ENCODE data around the gene EIF4B. TPM values are rescaled to one million over a fixed set of nuclear protein-coding genes. Genes with fewer than 3 reads are reported as not detected.

The EIF4B gene, protein sequence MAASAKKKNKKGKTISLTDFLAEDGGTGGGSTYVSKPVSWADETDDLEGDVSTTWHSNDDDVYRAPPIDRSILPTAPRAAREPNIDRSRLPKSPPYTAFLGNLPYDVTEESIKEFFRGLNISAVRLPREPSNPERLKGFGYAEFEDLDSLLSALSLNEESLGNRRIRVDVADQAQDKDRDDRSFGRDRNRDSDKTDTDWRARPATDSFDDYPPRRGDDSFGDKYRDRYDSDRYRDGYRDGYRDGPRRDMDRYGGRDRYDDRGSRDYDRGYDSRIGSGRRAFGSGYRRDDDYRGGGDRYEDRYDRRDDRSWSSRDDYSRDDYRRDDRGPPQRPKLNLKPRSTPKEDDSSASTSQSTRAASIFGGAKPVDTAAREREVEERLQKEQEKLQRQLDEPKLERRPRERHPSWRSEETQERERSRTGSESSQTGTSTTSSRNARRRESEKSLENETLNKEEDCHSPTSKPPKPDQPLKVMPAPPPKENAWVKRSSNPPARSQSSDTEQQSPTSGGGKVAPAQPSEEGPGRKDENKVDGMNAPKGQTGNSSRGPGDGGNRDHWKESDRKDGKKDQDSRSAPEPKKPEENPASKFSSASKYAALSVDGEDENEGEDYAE
- total RNA-seq: 181 TPM

DNA sequence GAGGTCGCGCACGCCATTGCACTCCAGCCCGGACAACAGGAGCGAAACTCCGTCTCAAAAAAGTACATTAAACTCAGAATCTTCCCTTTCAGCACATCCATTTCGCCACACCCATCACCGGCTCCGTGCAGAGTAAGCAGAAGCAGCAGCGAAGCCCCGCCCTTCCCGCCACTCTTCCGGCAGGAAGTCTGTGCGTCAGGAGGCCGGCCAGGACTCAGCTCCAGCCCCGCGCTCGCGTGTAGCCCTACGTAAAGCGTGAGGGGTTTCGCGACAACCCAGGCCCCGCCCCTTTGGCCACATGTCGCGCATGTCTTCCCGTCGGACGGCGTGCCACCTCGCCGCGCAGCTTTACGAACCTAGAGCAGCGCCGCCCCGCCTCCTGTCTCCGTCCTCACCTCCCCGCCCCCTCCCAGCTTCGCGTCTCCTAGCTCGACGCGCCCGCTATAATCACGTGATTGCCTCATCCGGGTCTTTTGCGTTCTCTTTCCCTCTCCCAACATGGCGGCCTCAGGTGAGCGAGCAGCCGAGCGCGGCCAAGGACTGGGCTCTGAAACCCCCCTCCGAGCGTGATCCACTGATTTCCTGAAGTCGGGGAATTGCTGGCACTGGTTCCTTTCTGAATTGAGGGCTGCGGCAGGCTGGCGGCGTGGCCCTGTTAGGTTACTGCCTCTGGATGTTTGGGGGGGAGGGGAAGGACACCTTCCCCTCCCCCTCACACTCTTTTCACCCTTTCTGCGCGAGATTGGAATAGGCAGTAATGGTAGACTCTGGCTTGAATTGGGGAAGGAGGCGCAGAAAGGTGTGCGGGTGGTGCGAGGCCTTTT, at the start of gene EIF4B:
Gene EIF4B (plus strand): TSS at position 471 of the 824 bp plus-strand sequence. CDS start 28 bp downstream, at position 499.
- intact Hi-C loops (cut with DNase I): loop anchor here (1.0 to 10.0 kb wide), 3 partner anchors 73 to 981 kb away; partner anchors contain the start of gene SPRYD3
- peak within 1 kb of the TSS; percentile 79 to 87 for H3K27ac ChIP-seq

DNA sequence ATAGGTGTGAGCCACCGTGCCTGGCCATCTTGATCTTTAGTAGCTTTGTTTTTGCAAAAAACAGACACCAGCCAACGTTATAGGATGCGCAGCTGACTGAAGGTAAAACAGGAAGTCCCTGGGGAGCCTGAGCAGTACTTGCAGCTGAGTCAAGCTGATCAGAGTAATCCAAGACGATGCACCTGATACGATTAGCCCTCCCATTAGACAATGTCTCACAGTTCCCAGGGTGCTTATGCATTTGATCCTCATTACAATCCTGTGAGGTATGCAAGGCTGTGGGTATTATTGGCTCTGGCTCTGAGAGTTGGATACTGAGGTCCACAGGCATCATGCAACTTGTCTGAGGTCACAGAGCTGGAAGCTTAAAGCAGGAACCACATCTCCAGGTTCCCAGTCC, 49.3 kb upstream of the EIF4B start:
- Histone ChIP-seq H3K27me3 (no peaks in the 10 kb centered on the region), H3K36me3 (no peaks in the 10 kb centered on the region), H3K4me1 (no peaks in the 10 kb centered on the region), H3K27ac (no peak overlapping the region), H3K9me3 (no peaks in the 10 kb centered on the region), H3K4me3 (no peak overlapping the region)
- TF ChIP-seq, protein P1, sequence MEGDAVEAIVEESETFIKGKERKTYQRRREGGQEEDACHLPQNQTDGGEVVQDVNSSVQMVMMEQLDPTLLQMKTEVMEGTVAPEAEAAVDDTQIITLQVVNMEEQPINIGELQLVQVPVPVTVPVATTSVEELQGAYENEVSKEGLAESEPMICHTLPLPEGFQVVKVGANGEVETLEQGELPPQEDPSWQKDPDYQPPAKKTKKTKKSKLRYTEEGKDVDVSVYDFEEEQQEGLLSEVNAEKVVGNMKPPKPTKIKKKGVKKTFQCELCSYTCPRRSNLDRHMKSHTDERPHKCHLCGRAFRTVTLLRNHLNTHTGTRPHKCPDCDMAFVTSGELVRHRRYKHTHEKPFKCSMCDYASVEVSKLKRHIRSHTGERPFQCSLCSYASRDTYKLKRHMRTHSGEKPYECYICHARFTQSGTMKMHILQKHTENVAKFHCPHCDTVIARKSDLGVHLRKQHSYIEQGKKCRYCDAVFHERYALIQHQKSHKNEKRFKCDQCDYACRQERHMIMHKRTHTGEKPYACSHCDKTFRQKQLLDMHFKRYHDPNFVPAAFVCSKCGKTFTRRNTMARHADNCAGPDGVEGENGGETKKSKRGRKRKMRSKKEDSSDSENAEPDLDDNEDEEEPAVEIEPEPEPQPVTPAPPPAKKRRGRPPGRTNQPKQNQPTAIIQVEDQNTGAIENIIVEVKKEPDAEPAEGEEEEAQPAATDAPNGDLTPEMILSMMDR (IDR thresholded peaks at IDR 0.05): no peak
- intact Hi-C loops (cut with DNase I): no loop called here
- no peak for DNase-seq (ENCODE audit: low spot score in 2 of 2)

More for the DNA sequence above, at the start of gene EIF4B:
- peak; percentile 98 to 100 for DNase-seq (ENCODE audit: low spot score in 2 of 2)
- TF ChIP-seq, protein P1 (IDR thresholded peaks at IDR 0.05): no peak
- Histone ChIP-seq H3K4me1 (peaks cover 14 to 28% of the 10 kb centered on the region in 2 donors), H3K4me3 (peak within 1 kb of the TSS; percentile 84 to 89), H3K9me3 (no peaks in the 10 kb centered on the region), H3K36me3 (no peaks in the 10 kb centered on the region), H3K27me3 (no peaks in the 10 kb centered on the region)

DNA sequence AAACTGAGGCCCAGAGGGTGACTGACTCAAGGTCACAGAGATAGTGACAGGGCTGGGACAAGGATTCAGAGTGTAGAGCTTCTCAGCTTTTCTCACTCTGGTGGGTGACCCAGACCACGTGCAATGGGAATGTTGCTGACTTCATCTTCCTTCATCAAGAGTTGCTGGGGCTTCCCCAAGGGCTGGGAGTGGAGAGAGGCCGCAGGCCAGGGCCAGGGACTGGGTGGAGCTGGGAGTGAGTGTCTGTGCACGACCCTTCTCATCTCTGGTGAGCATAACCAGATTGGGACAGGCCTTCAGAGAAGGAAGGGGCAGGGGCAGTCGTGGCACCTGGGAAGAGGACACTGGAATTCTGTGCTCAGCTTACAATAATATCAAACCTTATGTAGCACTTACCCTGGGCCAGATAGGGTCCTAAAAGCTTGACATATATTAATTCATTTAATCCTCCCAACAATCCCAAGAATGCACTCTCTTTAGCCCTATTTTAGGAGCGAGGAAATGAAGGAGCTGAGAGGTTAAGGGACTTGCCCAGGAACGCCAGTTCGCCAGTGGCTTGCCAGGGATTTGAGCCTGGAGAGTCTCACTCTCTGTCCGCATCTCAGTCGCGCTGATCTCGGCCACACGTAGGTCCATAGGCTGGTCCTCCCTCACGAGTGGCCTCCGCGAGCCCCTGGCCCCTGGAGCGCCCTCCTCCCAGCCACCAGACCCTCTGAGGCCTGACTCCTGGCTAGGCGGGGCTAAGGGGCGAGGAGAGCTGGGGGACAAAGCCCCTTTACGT, 41.5 kb upstream of the EIF4B start:
- Histone ChIP-seq H3K4me1 (no peaks in the 10 kb centered on the region), H3K36me3 (no peaks in the 10 kb centered on the region), H3K9me3 (no peaks in the 10 kb centered on the region), H3K27ac (no peak overlapping the region), H3K4me3 (peak overlapping the region; percentile 44 to 50), H3K27me3 (no peaks in the 10 kb centered on the region)
- TF ChIP-seq, protein P1 (IDR thresholded peaks at IDR 0.05): no peak
- no peak for DNase-seq (ENCODE audit: low spot score in 2 of 2)
- intact Hi-C loops (cut with DNase I): no loop called here

DNA sequence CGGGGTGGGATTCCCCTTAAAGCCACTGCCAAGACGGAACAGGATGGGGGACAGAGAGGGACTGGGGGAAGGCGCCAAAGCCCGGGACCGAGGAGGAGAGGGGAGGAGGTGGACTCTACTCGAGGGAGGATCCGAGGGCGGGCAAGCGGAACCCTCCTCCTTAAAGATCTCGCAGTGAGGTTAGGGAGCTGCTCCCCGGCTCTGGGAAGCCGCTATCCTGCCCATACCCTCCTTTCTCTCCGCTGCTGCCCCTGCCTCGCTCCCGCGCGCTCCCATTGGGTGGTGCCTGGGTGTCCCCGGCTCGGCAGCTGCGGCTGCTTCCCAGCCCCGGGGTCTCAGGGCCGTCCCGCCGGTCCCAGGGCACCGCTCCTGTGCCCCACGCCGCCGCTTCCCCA, 40.9 kb upstream of the EIF4B start:
- Histone ChIP-seq H3K4me1 (no peaks in the 10 kb centered on the region), H3K27me3 (no peaks in the 10 kb centered on the region), H3K27ac (no peak overlapping the region), H3K4me3 (peak overlapping the region; percentile 44 to 50), H3K9me3 (no peaks in the 10 kb centered on the region), H3K36me3 (no peaks in the 10 kb centered on the region)
- TF ChIP-seq, protein P1 (IDR thresholded peaks at IDR 0.05): no peak
- intact Hi-C loops (cut with DNase I): no loop called here
- DNase-seq (ENCODE audit: low spot score in 2 of 2): no peak

All from ascending aorta (tissue), 2 donors.